NCI-H82 treated with DMSO at 0.1 percent for 48 hours (cell line): ENCODE results near the gene SLC10A1.

Experiments
- DNase-seq: peaks from one replicate; lab custom pipeline; 2025; ENCODE audit not compliant: unreplicated experiment; lab: John Stamatoyannopoulos, UW

The SLC10A1 gene

DNA sequence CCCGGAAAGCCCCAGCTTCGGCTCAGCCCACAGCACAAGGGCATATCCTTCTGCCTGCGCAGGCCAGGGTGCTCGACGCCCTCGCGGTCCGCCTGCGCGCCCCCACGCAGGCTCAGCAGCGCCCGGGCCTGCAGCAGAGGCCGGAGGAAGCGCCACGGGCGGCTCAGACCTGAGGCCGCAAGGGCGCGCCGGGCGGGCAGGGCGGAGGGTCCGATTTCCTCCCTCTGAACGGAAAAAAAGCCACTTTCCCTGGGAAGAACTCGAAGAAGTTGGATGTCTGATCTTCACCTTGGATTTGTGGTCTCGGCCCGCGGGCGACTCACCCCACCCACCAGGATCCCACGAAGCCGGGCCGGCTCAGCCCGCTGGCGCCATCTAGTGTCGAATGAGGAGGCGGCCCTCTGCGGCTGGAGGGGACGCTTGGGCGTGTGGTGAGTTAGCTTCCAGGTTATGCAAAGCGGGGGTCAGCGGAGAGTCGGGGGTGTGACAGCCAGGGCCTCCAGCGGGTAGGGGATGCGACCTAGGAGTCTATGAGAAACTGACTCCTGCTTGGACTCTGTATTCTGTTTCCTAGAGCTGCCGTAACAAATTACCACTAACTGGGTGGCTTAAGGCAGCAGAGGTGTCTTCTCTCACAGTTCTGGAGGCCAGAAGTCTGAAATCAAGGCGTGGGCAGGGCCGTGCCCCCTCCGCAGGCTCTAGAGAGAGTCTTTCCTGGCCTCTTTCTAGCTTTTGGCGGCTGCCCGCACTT lies 70.1 kb downstream of the SLC10A1 start:
- DNase-seq, result peak; percentile 24
